ENCODE data around the gene FAM20B.

FAM20B gene

DNA sequence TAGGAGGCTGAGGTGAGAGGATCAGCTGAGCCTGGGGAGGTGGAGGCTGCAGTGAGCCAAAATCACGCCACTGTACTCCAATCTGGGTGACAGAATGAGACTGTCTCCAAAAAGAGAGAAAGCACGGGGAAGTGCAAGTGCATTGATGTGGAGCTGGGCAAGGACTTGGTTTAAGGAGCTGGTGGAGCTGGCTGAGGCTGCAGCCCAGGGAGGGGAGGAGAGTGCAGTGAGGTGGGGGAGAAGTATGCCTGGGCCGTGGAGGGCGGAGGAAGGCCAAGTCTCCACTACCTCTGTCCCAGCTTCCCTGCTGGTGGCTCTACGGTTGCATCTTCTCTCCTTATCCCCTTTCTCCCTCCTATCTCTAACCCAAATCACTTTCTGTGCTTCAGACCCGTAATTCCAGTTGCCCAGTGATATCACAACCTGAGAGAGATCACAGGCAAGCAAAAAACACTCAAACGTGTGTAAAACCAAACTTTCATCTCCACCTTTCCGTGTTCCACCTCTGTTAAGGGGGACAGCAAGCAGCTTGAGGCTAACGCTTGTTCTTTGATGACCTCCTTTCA is 67.3 kb downstream of the FAM20B start:
- TF ChIP-seq, protein P1, sequence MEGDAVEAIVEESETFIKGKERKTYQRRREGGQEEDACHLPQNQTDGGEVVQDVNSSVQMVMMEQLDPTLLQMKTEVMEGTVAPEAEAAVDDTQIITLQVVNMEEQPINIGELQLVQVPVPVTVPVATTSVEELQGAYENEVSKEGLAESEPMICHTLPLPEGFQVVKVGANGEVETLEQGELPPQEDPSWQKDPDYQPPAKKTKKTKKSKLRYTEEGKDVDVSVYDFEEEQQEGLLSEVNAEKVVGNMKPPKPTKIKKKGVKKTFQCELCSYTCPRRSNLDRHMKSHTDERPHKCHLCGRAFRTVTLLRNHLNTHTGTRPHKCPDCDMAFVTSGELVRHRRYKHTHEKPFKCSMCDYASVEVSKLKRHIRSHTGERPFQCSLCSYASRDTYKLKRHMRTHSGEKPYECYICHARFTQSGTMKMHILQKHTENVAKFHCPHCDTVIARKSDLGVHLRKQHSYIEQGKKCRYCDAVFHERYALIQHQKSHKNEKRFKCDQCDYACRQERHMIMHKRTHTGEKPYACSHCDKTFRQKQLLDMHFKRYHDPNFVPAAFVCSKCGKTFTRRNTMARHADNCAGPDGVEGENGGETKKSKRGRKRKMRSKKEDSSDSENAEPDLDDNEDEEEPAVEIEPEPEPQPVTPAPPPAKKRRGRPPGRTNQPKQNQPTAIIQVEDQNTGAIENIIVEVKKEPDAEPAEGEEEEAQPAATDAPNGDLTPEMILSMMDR (IDR thresholded peaks at IDR 0.05; ENCODE audit: low read depth, low read length) = no peak
- H3K4me3 ChIP-seq (replicated peaks in 1 of 2; ENCODE audit: low read depth in 2 of 2, low read length in 2 of 2) = no peak overlapping the region
- DNase-seq (ENCODE audit: low read depth in 2 of 2) = no peak

DNA sequence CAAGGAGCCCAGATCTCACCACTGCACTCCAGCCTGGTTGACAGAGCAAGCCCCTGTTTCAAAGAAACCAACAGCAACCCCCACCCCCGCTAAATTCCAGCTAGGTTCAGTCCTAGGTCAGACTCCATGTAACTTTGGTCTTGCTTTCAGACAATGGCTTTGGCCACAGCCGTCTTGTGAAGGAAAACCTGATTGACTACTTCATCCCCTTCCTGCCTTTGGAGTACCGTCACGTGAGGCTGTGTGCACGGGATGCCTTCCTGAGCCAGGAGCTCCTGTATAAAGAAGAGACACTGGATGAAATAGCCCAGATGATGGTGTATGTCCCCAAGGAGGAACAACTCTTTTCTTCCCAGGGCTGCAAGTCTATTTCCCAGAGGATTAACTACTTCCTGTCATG is 69.1 kb downstream of the FAM20B start:
- H3K4me3 ChIP-seq (replicated peaks in 1 of 2; ENCODE audit: low read depth in 2 of 2, low read length in 2 of 2) = no peak overlapping the region
- TF ChIP-seq, protein P1 (IDR thresholded peaks at IDR 0.05; ENCODE audit: low read depth, low read length) = no peak

GRCh38 chr1:179095377-179095776 is 69.7 kb downstream of the FAM20B start:
- DNase-seq (ENCODE audit: low read depth in 2 of 2) = peak in 1 of 2 donors; percentile 32
- no peak overlapping the region for H3K4me3 ChIP-seq (replicated peaks in 1 of 2; ENCODE audit: low read depth in 2 of 2, low read length in 2 of 2)
- TF ChIP-seq, protein P1 (IDR thresholded peaks at IDR 0.05; ENCODE audit: low read depth, low read length) = no peak

More for the DNA sequence above, 69.1 kb downstream of the FAM20B start:
- no peak for DNase-seq (ENCODE audit: low read depth in 2 of 2)

DNA sequence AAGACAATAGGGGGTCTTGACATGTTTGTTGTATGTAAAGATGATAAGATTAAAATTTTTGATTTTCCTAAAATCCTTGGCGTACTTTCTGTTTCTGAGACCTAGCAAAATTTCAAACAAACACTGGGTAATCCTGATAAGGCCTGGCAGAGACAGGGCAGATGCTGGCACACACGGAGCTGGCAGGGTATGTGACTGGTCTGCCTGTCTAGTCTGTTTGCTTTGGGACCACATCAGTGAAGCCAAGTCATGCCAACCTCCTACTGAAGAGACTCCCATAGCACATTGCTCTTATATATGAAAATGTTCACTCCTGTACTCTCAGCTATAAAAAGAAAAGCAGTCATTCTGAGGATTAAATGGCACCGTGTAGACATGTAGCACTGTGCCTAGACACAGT is 70.2 kb downstream of the FAM20B start:
- H3K4me3 ChIP-seq (replicated peaks in 1 of 2; ENCODE audit: low read depth in 2 of 2, low read length in 2 of 2) = no peak overlapping the region
- TF ChIP-seq, protein P1 (IDR thresholded peaks at IDR 0.05; ENCODE audit: low read depth, low read length) = no peak
- no peak for DNase-seq (ENCODE audit: low read depth in 2 of 2)

- TF ChIP-seq, protein P1 (IDR thresholded peaks at IDR 0.05; ENCODE audit: low read depth, low read length) = no peak
- H3K4me3 ChIP-seq (replicated peaks in 1 of 2; ENCODE audit: low read depth in 2 of 2, low read length in 2 of 2) = no peak overlapping the region
- no peak for DNase-seq (ENCODE audit: low read depth in 2 of 2)
Observed at GRCh38 chr1:179099891-179100290, 74.2 kb downstream of the FAM20B start.

- peak in 1 of 2 donors; percentile 58 for DNase-seq (ENCODE audit: low read depth in 2 of 2)
- no peak overlapping the region for H3K4me3 ChIP-seq (replicated peaks in 1 of 2; ENCODE audit: low read depth in 2 of 2, low read length in 2 of 2)
- TF ChIP-seq, protein P1 (IDR thresholded peaks at IDR 0.05; ENCODE audit: low read depth, low read length) = no peak
Observed at GRCh38 chr1:179101566-179101965, 75.9 kb downstream of the FAM20B start.

- no peak for DNase-seq (ENCODE audit: low read depth in 2 of 2)
Observed at GRCh38 chr1:179103999-179104398, 78.3 kb downstream of the FAM20B start.

More at GRCh38 chr1:179103999-179104398, 78.3 kb downstream of the FAM20B start:
- TF ChIP-seq, protein P1 (IDR thresholded peaks at IDR 0.05; ENCODE audit: low read depth, low read length) = no peak
- H3K4me3 ChIP-seq (replicated peaks in 1 of 2; ENCODE audit: low read depth in 2 of 2, low read length in 2 of 2) = no peak overlapping the region
